RPMI7951 (cell line): Measurements from ENCODE around the gene VAMP1. TPM values are rescaled to one million over a fixed set of nuclear protein-coding genes. Genes with fewer than 3 reads are reported as not detected.
"Not testable (repeated sequence)": the region's sequence is repeated elsewhere in the genome, so short reads cannot be mapped to it uniquely, and the experiment has no call there.

Experiments used
- DNase-seq: peaks from one replicate; pipeline ENCODE4 v3.0.0-alpha.2; 2012; ENCODE audit warnings: low read depth
- total RNA-seq: library from RNA; depleted of rRNA; stranded (reverse); fragments of >200 nt; shearing (Covaris generic); gene quantifications from 2 replicates; pipeline ENCODE4 v1.2.3, GENCODE V29; 2014

The VAMP1 gene
- total RNA-seq, 1 experiment from 2014 or later, result 4.1 TPM

- peak; percentile 83 for DNase-seq
Observed at GRCh38 chr12:6451348-6452244, 18.9 kb downstream of the VAMP1 start, which contains the start of gene TAPBPL. Gene TAPBPL, plus strand, starts transcription at chr12:6452042. Its CDS starts 207 bp downstream, at chr12:6452249.

GRCh38 chr12:6450869-6451347, 19.6 kb downstream of the VAMP1 start:
- DNase-seq, result no peak

- no peak for DNase-seq
Observed at GRCh38 chr12:6450091-6450868, 20.2 kb downstream of the VAMP1 start.

GRCh38 chr12:6444704-6445688, 25.5 kb downstream of the VAMP1 start, which contains the start of gene CD27:
Gene CD27, plus strand, starts transcription at chr12:6444955. Its CDS starts 141 bp downstream, at chr12:6445096.
- DNase-seq, result no peak

GRCh38 chr12:6444031-6444430, 26.4 kb downstream of the VAMP1 start:
- no peak for DNase-seq

- DNase-seq, result no peak
Observed at GRCh38 chr12:6443361-6443983, 27.0 kb downstream of the VAMP1 start.

GRCh38 chr12:6442836-6443235, 27.6 kb downstream of the VAMP1 start:
- no peak for DNase-seq

- no peak for DNase-seq
Observed at GRCh38 chr12:6440391-6440790, 30.1 kb downstream of the VAMP1 start.

- DNase-seq, result no peak
Observed at GRCh38 chr12:6438345-6438744, 32.1 kb downstream of the VAMP1 start.

- no peak for DNase-seq
Observed at GRCh38 chr12:6437586-6437985, 32.9 kb downstream of the VAMP1 start.

GRCh38 chr12:6435961-6436715, 34.3 kb downstream of the VAMP1 start:
- DNase-seq, result no peak

- DNase-seq, result no peak
Observed at GRCh38 chr12:6434205-6435140, 36.0 kb downstream of the VAMP1 start.

- DNase-seq, result no peak
Observed at GRCh38 chr12:6432991-6433390, 37.5 kb downstream of the VAMP1 start.

GRCh38 chr12:6430124-6430989, 40.1 kb downstream of the VAMP1 start:
- peak; percentile 96 for DNase-seq

- DNase-seq, result no peak
Observed at GRCh38 chr12:6428326-6428725, 42.2 kb downstream of the VAMP1 start.

- not testable (repeated sequence) for DNase-seq
Observed at GRCh38 chr12:6427796-6428195, 42.7 kb downstream of the VAMP1 start.

GRCh38 chr12:6426882-6427671, 43.4 kb downstream of the VAMP1 start:
- DNase-seq, result no peak
